Thyroid gland (tissue), 4 donors: Measurements from ENCODE around the gene GNG14.

ENCODE experiments used
- CTCF ChIP-seq, 6 experiments: fragments of 200-600 bp in 3 of 6; fragments of 450-650 bp in 3 of 6; sonication (generic) in 3 of 6; IDR thresholded peaks; one replicate each; pipeline ENCODE4 v1.5.1; 2016 to 2019; ENCODE audit warnings: antibody characterized with exemption in 6 of 6, mild to moderate bottlenecking in 2 of 6, inconsistent platforms in 1 of 6, moderate library complexity in 1 of 6
- POLR2A ChIP-seq, 2 donors: fragments of 450-650 bp; IDR thresholded peaks; one replicate each; pipeline ENCODE4 v1.6.1; 2017; ENCODE audit warnings: antibody characterized with exemption in 2 of 2, mild to moderate bottlenecking in 2 of 2, moderate library complexity in 1 of 2

GRCh38 chr19:12730064-12730463 is 42.3 kb downstream of the GNG14 start:
- no peak for TF ChIP-seq CTCF (IDR thresholded peaks at IDR 0.05)
- no peak for TF ChIP-seq POLR2A (IDR thresholded peaks at IDR 0.05)
